Activated naive CD8-positive, alpha-beta T cell treated with anti-CD3 and anti-CD28 coated beads, Interleukin-2, amount 10 ng/mL, durations not matched to agents 7 days and 5 days (primary cell): Measurements from ENCODE around the gene HHAT. TPM values are rescaled to one million over a fixed set of nuclear protein-coding genes. Genes with fewer than 3 reads are reported as not detected.
A peak's percentile ranks its signal among the peaks of the same experiment; 100 is the strongest.

Source experiments
- ATAC-seq: fragments of 150-1000 bp; cut with Tn5 transposase; one replicate; pipeline ENCODE4 v1.10.0; 2021; ENCODE audit warnings: low read depth, moderate library complexity
- POLR2A ChIA-PET: fragments of 350-600 bp; sonication (Branson Sonifier 250); formaldehyde crosslinking; loops from one replicate; lab custom pipeline; 2021; ENCODE audit warnings: antibody characterized with exemption; lab: Charles Lee
- DNase-seq: peaks from one replicate; pipeline ENCODE4 v3.0.0; 2021
- H3K27ac Mint-ChIP-seq: one replicate; pipeline ENCODE4 v1.8.0; 2022; ENCODE audit warnings: mild to moderate bottlenecking, mixed read lengths
- H3K27me3 Mint-ChIP-seq: one replicate; pipeline ENCODE4 v1.8.0; 2022; ENCODE audit warnings: mild to moderate bottlenecking, moderate library complexity, mixed read lengths
- H3K36me3 Mint-ChIP-seq: one replicate; pipeline ENCODE4 v1.8.0; 2021; ENCODE audit warnings: mild to moderate bottlenecking, mixed read lengths
- H3K4me1 Mint-ChIP-seq: one replicate; pipeline ENCODE4 v1.8.0; 2021; ENCODE audit warnings: mixed read lengths
- H3K4me3 Mint-ChIP-seq: one replicate; pipeline ENCODE4 v1.8.0; 2022; ENCODE audit warnings: mild to moderate bottlenecking, moderate library complexity, mixed read lengths
- H3K9me3 Mint-ChIP-seq: one replicate; pipeline ENCODE4 v1.8.0; 2021; ENCODE audit warnings: mixed read lengths
- total RNA-seq, 2 experiments: library from RNA; stranded (reverse); gene quantifications; one replicate each; pipeline ENCODE4 v1.2.3, GENCODE V29; 2021

Gene HHAT
- total RNA-seq, 2 experiments from 2014 or later: 3.3 to 3.8 TPM

DNA sequence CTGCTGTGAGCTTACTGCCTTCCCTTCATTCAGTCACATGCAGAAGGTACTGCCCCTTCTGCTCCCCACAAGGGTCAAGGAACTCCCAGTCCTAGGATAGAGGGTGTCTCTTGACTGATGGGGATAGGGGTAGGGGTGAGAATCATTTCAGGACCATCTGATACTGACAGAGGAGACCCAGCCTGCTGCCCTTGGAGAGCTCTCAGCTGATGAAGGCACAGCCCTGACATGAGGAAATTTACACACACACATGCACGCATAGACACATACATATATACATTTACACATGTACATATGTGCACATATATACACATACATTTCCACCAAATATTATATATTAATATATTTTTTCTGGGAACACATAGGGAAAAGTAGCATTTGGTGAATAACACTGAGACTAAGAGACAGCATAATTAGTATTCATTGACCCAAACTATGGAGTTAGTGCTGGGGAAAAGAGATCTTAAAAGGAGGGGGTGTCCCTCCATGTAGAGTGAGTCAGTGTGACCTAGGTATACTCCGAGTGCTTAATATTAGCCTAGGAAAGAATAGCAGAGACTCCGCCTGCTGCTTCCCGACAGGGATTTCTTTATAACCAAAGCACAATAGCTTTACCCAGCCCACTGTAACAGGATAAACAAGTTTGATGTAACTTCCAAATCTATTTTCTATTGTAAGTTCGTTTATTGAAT, 27.6 kb upstream of the HHAT start:
- H3K4me3 Mint-ChIP-seq: no peak overlapping the region
- POLR2A ChIA-PET: no interaction called here
- ATAC-seq (no peak), DNase-seq (no peak)
- no peaks in the 10 kb centered on the region for H3K9me3 Mint-ChIP-seq
- H3K27me3 Mint-ChIP-seq: peaks cover 8% of the 10 kb centered on the region
- no peaks in the 10 kb centered on the region for H3K4me1 Mint-ChIP-seq
- H3K36me3 Mint-ChIP-seq: no peaks in the 10 kb centered on the region
- H3K27ac Mint-ChIP-seq: peak overlapping the region; percentile 13

DNA sequence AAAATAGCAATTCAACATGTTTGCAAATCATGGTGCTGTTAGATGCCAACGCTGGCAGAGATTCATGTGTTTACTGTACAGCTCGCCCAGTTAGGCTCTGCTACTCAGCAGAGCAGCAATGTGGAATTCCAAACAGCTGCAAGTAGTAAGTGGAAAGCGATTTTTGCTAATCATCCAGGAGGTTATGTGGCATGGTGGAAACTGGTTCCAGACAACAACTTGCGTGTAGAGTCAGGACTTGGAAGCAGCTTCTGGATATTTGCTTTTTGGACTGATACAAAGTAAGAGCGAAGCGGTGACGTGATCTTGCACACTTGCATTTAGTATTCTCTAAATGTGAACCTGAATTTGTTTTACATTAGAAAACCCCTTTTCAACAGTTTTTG, 27.1 kb upstream of the HHAT start:
- Mint-ChIP-seq H3K4me1 (no peaks in the 10 kb centered on the region), H3K36me3 (no peaks in the 10 kb centered on the region), H3K9me3 (no peaks in the 10 kb centered on the region), H3K27ac (no peak overlapping the region), H3K4me3 (no peak overlapping the region), H3K27me3 (peaks cover 8% of the 10 kb centered on the region)
- POLR2A ChIA-PET: no interaction called here
- no peak for DNase-seq
- ATAC-seq: no peak

DNA sequence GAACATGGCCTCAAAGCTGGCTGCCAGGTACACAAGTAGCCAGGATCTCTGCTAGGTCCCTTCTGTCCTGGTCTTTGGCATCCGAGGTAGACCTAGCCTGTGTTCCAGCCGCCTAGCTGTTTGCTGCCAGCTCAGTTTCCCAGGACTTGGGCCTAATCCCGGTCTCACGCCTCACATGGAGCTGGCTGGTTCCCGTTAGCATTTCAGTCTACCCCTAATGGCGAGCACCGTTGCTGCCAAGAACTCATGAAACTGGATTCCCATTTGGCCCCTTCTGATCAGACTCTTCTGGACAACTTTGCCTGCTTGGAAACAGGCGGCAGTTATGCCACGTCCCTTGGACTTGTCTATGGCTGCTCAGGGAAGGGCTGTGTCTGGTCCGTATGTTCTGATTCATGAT, 26.2 kb upstream of the HHAT start:
- H3K27ac Mint-ChIP-seq: no peak overlapping the region
- ATAC-seq (no peak), DNase-seq (no peak)
- no peak overlapping the region for H3K4me3 Mint-ChIP-seq
- peaks cover 8% of the 10 kb centered on the region for H3K27me3 Mint-ChIP-seq
- H3K36me3 Mint-ChIP-seq: no peaks in the 10 kb centered on the region
- H3K9me3 Mint-ChIP-seq: no peaks in the 10 kb centered on the region
- POLR2A ChIA-PET: interaction anchor here (0.7 kb wide), 1 partner anchor 13 kb away, joined by 3 read pairs; no protein-coding TSS in a partner anchor
- no peaks in the 10 kb centered on the region for H3K4me1 Mint-ChIP-seq

DNA sequence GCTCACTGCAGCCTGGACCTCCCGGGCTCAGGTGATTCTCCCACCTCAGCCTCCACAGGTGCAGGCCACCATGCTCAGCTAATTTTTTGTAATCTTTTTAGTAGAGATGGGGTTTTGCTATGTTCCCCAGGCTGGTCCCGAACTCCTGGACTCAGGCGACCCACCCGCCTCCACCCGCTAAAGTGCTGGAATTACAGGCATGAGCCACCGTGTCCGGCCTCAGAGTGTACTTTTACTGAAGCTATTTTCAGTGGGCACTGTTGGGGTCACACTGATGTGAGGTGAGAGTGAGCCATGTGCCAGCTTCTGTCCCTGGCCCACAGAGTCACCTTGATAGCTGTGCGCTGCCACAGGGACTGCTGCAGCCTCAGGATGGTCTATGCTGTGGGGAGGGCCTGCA, 25.3 kb upstream of the HHAT start:
- H3K27ac Mint-ChIP-seq: no peak overlapping the region
- DNase-seq (no peak), ATAC-seq (no peak)
- no peaks in the 10 kb centered on the region for H3K36me3 Mint-ChIP-seq
- H3K9me3 Mint-ChIP-seq: no peaks in the 10 kb centered on the region
- peaks cover 9% of the 10 kb centered on the region for H3K27me3 Mint-ChIP-seq
- H3K4me1 Mint-ChIP-seq: no peaks in the 10 kb centered on the region
- POLR2A ChIA-PET: interaction anchor here (0.7 kb wide), 1 partner anchor 12 kb away, joined by 3 read pairs; no protein-coding TSS in a partner anchor
- no peak overlapping the region for H3K4me3 Mint-ChIP-seq

DNA sequence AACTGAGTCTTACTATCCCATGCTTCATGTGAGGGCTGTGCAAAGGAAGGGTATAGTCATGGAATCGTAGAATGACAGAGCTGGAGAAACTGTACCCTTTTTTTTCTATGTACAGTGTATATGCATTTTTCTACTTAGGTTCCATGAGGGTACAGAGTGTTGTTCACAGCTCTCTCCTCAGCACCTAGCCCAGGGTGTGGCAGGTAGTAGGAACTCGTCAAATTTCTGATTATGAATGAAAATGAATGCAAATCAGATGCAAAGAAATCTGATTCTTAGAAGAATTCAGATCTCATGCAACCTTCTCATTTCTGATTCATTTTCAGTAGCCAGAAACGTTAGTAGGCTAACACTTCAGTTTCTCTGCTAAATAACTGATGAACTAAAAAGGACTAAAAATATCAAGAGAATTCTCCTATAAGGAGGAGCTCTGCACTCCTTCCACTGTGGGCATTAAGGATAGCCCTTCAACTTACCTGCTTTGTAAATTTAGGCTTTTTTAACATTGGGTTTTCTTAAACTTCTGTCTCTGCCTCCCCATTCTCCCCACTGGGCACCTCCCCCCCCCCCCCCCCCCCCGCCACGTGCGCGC, 18.0 kb upstream of the HHAT start:
- no peaks in the 10 kb centered on the region for H3K9me3 Mint-ChIP-seq
- POLR2A ChIA-PET: no interaction called here
- peaks cover 2% of the 10 kb centered on the region for H3K4me1 Mint-ChIP-seq
- no peak overlapping the region for H3K4me3 Mint-ChIP-seq
- no peaks in the 10 kb centered on the region for H3K36me3 Mint-ChIP-seq
- DNase-seq (no peak), ATAC-seq (no peak)
- no peak overlapping the region for H3K27ac Mint-ChIP-seq
- H3K27me3 Mint-ChIP-seq: peaks cover 21% of the 10 kb centered on the region

DNA sequence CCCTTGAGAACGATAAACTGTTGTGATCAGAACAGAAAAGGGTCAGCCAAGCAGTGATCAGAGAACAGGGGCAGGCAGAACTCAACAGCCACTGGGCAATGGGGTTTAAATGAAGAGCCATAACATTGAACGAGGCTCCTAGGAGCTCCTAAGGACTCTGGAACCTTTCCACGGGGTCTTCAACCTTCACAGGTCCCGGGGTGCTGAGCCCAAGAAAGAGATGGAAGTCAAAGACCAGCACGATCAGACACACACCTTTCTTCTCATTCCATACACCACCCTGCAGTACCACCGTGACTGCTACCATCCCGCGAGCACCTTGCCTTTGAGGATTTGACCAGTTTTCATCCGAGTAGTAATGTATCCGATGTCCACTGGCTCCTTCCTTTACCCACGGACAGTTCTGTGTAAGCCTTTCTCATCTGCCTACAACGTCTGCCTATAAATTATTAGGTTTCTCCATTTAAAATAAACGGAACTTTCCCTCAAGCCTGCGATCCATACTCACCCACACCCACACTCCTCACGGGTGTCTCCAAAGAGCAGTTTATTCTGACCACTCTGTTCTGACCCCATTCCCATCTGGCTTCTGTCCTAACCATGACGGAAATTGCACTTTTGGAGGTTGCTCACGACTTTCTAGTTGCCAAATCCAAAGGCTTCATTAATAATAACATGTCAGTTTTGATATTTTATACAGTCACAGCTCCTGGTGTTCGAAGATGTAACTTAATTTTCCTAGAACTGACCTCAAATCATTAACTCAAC, 16.8 kb upstream of the HHAT start:
- no peak for DNase-seq
- H3K4me3 Mint-ChIP-seq: peak overlapping the region; percentile 85

DNA sequence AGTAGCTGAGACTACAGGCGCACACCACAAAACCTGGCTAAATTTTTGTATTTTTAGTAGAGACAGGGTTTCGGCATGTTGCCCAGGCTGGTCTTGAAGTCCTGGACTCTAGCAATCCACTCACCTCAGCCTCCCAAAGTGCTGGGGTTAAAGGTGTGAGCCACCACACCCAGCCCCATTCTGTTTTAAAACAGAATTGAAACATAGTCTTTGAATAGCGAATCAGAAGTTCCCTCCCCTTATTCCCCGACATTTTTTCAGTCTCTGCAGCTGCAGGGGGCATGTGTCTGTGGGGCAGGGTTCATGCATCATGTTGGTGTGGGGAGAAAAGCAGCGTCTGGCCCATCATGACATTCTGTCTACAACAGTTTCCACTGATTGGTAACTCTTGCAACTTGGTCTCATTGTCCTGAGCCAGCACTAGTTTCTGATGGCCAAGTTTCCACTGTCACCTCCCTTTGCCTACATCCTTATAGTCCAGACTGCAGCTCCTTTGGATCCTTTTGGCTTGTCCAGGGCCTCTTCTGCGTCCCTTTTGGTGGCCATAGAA, 15.6 kb upstream of the HHAT start:
- H3K27me3 Mint-ChIP-seq: peaks cover 28% of the 10 kb centered on the region
- no peak overlapping the region for H3K4me3 Mint-ChIP-seq
- H3K36me3 Mint-ChIP-seq: no peaks in the 10 kb centered on the region
- H3K4me1 Mint-ChIP-seq: peaks cover 2% of the 10 kb centered on the region
- DNase-seq: no peak
- no peak for ATAC-seq
- H3K27ac Mint-ChIP-seq: no peak overlapping the region
- POLR2A ChIA-PET: no interaction called here
- no peaks in the 10 kb centered on the region for H3K9me3 Mint-ChIP-seq

More for the DNA sequence above, 16.8 kb upstream of the HHAT start:
- H3K27ac Mint-ChIP-seq: no peak overlapping the region
- POLR2A ChIA-PET: no interaction called here
- no peak for ATAC-seq
- peaks cover 24% of the 10 kb centered on the region for H3K27me3 Mint-ChIP-seq
- H3K9me3 Mint-ChIP-seq: no peaks in the 10 kb centered on the region
- H3K4me1 Mint-ChIP-seq: peaks cover 2% of the 10 kb centered on the region
- no peaks in the 10 kb centered on the region for H3K36me3 Mint-ChIP-seq

DNA sequence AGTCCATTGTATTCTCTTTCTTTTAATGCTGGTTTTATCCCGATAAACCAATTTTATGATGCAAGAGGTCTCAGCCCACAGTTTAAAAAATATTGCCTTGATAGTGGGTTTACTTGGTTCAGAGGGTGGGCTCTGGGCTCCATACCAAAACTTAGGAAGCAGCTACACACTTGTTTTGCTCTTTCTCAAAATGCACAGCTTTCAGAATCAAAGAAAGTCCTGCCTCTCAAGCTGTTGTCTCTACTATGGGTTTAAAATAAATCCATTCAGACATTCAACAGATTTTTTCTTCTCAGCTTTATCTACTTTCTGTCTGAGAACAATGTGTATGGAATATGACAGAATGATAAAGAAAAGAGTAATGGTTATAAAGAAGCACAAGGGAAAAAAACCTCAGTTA, 14.8 kb upstream of the HHAT start:
- Mint-ChIP-seq H3K4me1 (peaks cover 2% of the 10 kb centered on the region), H3K36me3 (no peaks in the 10 kb centered on the region), H3K9me3 (no peaks in the 10 kb centered on the region), H3K27ac (no peak overlapping the region), H3K4me3 (no peak overlapping the region), H3K27me3 (peaks cover 30% of the 10 kb centered on the region)
- ATAC-seq (no peak), DNase-seq (no peak)
- POLR2A ChIA-PET: no interaction called here

DNA sequence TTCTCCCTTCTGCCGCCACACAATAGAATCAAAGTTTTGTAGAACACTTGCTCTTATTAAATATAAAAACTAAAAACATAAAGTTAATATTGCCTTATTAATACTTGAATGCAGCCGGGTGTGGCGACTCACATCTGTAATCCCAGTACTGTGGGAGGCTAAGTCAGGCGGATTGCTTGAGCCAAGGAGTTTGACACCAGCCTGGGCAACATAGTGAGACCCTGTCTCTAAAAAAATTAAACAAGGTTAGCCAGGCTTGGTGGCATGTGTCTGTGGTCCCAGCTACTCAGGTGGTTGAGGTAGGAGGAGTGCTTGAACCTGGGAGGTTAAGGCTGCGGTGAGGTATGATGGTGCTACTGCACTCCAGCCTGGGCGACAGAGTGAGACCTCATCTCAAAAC, 13.2 kb upstream of the HHAT start:
- ATAC-seq (no peak), DNase-seq (no peak)
- POLR2A ChIA-PET: no interaction called here
- peaks cover 2% of the 10 kb centered on the region for H3K4me1 Mint-ChIP-seq
- no peak overlapping the region for H3K27ac Mint-ChIP-seq
- H3K27me3 Mint-ChIP-seq: peaks cover 22% of the 10 kb centered on the region
- no peaks in the 10 kb centered on the region for H3K36me3 Mint-ChIP-seq
- no peak overlapping the region for H3K4me3 Mint-ChIP-seq
- no peaks in the 10 kb centered on the region for H3K9me3 Mint-ChIP-seq

DNA sequence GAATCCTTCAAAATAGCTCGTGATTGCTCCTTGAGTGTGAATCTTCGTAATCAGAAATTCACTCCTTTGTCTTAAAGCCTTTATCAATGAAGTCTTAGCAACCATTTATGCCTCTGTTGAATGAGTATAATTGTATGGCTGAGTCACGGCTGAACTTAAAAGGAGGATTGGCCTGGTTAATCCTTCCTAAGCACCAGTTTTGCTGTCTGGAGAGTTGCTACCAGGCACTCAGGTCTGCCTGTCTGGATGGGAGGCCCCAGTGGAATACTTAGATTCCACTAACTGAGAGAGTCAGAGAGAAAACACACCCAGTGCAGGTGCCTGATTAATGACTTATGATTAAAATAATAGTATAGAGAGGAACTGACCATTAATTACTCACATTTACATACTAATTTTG, 7.6 kb upstream of the HHAT start:
- Mint-ChIP-seq H3K4me1 (peaks cover 1% of the 10 kb centered on the region), H3K9me3 (no peaks in the 10 kb centered on the region), H3K4me3 (no peak overlapping the region), H3K36me3 (no peaks in the 10 kb centered on the region), H3K27me3 (peaks cover 17% of the 10 kb centered on the region), H3K27ac (no peak overlapping the region)
- POLR2A ChIA-PET: no interaction called here
- no peak for ATAC-seq
- no peak for DNase-seq

DNA sequence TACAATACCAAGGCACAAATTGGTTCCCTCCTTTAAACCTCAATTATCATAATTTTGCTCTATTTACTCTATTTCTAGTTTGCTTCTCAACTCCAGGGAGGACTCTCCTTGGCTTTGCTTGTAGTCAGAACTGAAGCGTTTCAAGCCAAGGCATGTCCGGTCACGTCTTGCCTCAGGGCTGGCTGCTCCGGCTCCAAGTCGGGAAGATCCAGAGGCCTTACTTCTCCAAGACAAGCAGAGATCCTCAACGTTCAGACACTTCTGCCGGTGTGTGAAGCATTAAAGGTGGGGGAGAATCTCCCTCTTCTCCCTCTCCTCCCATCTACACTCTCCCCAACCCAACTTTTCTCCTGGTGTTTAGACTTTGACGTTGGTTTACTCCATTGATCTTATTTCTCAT, 7.2 kb upstream of the HHAT start:
- POLR2A ChIA-PET: no interaction called here
- no peak overlapping the region for H3K4me3 Mint-ChIP-seq
- peaks cover 1% of the 10 kb centered on the region for H3K4me1 Mint-ChIP-seq
- no peak for DNase-seq
- peaks cover 17% of the 10 kb centered on the region for H3K27me3 Mint-ChIP-seq
- H3K36me3 Mint-ChIP-seq: no peaks in the 10 kb centered on the region
- H3K27ac Mint-ChIP-seq: no peak overlapping the region
- ATAC-seq: no peak
- no peaks in the 10 kb centered on the region for H3K9me3 Mint-ChIP-seq

DNA sequence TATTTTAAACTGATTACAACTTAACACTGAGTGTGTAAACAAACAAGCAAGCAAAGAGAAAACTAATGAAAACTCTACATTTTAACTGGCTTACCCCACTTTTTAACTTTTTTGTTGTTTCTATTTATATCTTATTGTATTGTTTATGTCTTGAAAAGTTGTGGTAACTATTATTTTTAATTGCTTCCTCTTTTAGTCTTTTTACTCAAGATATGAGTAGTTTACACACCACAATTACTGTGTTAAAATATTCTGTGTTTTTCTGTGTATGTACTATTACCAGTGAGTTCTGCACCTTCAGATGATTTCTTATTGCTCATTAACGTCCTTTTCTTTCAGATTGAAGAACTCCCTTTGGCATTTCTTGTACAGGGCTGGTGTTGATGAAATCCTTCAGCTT, 4.7 kb upstream of the HHAT start:
- Mint-ChIP-seq H3K27me3 (peaks cover 11% of the 10 kb centered on the region), H3K36me3 (no peaks in the 10 kb centered on the region), H3K27ac (no peak overlapping the region), H3K4me3 (no peak overlapping the region), H3K4me1 (peaks cover 8% of the 10 kb centered on the region), H3K9me3 (no peaks in the 10 kb centered on the region)
- DNase-seq (no peak), ATAC-seq (no peak)
- POLR2A ChIA-PET: no interaction called here

DNA sequence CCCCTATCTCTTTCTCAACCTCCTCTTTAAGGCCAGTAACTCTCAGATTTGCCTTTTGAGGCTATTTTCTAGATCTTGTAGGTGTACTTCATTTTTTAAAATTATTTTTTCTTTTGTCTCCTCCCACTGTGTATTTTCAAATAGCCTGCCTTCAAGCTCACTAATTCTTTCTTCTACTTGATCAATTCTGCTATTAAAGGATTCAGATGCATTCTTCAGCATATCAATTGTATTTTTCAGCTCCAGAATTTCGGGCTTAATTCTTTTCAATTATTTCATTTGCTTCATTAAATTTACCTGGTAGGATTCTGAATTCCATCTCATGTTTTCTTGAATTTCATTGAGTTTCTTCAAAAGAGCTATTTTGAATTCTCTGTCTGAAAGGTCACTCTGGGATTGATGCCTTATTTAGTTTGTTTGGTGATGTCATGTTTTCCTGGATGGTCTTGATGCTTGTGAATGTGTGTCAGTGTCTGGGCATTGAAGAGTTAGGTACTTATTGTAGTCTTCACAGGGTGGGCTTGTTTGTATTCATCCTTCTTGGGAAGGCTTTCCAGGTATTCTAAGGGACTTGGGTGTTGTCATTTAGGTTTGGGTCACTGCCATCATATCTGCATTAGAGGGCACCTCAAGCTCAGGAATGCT, 3.6 kb upstream of the HHAT start:
- H3K4me1 Mint-ChIP-seq: peaks cover 14% of the 10 kb centered on the region
- POLR2A ChIA-PET: no interaction called here
- no peak for DNase-seq
- H3K27me3 Mint-ChIP-seq: peaks cover 17% of the 10 kb centered on the region
- ATAC-seq: no peak
- H3K27ac Mint-ChIP-seq: no peak overlapping the region
- no peaks in the 10 kb centered on the region for H3K36me3 Mint-ChIP-seq
- no peaks in the 10 kb centered on the region for H3K9me3 Mint-ChIP-seq
- no peak overlapping the region for H3K4me3 Mint-ChIP-seq
